NCI-H1092 (cell line): Measurements from ENCODE around the gene TMEM108.
A peak's percentile ranks its signal among the peaks of the same experiment; 100 is the strongest.

Experiments
- DNase-seq: peaks from one replicate; lab custom pipeline; 2025; lab: John Stamatoyannopoulos, UW

TMEM108 gene

DNA sequence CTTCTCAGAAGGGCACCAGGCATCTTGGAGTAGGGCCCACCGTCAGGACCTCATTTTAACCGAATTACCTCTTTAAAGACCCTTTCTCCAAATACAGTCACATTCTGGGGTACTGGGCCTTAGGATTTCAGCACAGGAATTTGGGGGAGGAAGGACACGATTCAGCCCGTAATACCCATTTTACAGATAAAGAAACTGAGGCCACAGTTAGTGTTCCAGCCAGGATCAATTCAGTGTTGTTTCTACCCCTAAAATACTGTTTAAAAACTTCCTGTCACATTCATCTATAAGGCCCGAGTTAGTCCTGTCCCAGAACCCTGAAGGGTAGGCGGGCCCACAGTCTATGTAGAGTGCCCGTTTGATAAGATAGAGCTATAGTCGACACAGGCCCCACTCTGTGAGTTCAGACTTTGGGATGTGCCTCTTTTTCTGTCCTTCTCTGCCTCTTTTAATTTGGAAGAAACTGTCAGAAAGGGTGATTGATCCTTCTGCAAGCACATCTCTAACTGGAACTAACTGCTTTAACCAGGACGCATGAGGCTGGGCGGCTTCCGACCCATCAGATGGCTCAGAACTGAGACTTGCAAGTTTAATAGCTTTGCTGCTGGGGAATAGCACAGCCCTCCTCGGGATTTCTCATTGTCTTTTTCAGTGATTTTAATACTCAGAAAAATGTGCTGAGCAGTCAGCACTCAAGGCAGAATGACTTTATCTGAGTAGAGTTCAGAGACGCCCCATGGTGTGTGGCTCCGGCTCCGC, 381.1 kb downstream of the TMEM108 start:
- DNase-seq = no peak

DNA sequence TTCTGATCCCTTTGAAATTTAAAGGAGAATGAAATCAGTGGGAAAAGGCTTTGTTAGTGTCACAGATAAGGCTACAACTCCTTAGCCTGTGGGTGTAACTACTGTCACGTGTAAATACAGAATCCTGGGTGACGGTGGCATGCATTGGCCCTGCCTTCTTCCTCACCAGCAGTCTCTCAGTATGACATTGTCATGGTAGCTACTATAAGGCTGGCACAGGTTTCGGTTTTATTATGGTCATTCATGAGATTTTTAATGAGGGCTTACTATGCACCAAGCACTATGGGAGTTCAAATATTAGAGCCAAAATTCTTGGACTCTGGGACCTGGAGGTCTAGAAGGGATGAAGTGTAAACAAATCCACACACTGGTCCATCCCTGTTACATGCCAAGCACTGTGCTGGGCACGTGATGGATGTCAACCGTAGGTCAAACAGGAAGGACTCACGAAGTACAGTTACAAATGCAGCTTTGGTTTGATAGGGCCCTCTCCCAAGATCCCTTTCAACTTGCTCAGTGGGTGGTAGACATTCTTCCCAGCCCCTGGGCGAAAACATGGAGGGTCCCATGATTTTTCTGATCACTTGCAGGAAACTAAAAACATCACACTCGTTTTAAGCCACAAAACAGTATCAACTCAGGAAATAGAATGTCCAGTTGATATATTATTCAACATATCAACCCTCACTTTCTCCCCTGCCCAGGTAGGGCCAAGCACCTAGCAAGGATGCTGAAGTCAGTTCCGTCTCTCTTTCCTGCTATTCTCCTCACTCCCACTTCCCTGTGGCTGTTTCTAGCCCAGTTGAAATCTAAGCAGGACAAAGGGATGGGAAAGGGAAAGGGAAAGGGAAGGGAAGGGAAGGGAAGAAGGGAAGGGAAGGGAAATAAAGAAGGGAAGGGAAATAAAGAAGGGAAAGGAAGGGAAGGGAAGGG, 387.0 kb downstream of the TMEM108 start:
- DNase-seq = no peak

DNA sequence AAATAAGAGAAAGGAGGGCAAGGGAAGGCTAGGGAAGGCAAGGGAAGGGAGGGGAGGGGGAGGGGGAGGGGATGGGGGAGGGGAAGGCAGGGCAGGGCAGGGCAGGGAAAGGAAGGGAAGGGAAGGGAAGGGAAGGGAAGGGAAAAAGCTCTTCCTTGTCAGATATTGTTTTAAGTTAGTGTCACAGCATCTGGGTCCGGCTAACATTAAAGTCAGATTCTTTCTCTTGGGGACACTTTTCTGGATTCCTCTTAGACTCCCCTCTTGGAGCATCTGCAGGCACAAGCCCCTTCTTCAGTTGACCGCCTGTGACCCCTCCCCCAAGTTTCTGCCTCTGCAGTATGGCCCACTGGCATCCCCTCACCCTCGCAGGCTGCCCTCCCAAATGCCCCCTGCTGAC, 387.7 kb downstream of the TMEM108 start:
- DNase-seq = no peak

DNA sequence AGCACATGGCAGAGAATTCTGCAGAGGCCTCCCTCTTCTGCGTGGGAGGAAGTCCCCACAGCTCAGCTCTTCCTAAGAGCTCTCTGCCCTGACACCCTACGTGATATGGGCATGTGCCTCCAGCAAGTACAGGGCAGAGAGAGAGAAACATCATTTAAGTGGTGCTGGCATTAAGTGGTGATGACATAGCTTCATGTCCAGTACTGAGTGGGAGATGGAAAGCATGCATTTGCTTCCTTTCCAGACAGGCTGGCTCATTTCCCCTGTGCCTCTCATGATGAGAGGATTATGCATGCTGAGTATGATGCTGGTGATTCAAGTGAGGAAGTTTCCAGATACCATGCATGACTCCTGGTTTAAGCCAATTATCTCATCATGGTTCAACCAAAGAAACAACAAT, 388.5 kb downstream of the TMEM108 start:
- DNase-seq = no peak

DNA sequence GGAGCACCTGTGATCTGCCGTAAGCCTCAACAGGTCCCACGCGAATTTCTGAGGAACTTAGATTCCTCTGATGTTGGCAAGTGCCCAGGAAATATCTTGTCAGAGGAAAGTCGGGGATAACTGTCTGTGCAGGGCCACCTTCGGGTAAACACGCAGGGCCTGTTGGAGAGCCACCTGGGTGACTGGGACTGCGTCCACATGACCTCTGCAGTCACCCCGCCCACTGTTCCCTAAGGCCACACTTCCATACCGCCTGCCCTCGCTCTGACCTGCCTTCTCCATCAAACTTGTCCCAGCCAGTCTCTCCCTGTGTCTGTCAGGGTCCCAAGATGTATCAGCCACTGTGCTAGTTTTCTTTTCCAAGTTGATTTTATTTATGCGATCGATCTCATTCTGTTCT, 390.4 kb downstream of the TMEM108 start:
- DNase-seq = no peak

DNA sequence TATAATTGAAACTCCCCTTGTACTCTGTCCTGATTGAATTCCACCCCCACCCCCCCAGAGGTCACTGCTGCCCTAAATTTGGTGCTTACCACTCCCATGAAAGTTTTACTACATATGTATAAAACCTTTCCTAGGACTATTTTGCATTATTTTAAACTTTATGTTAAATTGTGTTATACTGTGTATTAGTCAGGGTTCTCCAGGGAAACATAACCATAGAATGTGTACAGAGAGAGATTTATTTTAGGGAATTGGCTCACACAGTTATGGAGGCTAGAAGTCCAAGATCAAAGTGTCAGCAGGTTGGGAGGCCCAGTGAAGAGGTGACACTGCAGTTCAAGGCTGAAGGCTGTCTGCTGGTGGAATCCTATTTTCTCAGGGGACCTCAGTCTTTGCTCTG, 390.9 kb downstream of the TMEM108 start:
- DNase-seq = no peak

DNA sequence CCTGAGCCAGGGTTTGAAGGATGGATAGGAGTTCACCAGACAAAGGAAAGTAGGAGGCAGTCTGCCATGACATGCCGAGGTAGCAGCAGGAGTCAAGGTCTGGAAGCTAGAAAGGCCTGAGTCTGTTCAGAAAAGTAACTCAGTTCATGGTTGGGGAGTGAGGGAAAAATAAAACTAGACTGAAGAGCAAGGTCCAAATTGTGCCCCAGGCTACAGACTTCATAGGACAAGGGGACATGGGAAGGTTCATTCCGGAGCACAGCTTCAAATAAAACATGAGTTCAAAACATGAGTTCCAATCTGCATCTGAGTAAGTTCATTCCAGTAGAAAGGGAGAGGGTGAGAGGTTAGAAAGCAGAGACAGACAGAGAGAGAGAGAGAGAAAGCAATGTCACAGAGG, 401.4 kb downstream of the TMEM108 start:
- no peak for DNase-seq

DNA sequence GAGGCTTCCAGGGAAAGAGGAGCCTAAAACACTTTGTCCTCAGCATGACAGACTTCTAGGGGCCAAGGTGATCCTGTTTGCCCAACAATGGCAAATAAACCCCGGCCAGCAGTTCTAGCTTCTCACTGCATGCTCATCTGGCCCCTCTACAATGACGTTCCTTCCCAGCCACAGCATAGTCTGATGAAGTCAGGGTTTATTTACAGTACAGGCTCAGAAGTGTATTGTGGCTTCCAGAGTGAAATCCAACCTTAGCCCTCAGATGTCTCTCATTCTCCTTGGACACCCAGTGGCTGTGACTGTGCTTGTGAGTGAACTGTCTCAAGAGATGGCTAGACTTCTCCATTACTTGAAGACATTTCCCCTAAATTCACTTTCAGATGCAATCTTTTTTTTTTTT, 402.5 kb downstream of the TMEM108 start:
- DNase-seq = no peak

DNA sequence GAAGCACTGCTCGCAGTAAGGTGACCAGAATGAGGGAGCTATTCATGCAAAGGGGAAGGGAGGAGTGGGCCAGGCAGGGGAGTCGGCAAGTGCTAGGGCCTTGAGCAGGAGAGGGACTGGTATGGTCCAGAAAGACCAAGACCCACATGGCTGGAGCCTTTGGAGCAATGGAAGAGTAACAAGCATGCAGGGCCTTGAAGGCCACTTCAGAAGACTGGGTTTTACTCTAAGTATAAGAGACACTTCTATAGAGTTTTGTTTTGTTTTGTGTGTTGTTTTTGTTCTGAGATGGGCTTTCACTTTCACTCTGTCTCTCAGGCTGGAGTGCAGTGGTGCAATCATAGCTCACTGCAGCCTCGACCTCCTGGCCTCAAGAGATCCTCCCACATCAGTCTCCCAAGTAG, 403.7 kb downstream of the TMEM108 start:
- no peak for DNase-seq

DNA sequence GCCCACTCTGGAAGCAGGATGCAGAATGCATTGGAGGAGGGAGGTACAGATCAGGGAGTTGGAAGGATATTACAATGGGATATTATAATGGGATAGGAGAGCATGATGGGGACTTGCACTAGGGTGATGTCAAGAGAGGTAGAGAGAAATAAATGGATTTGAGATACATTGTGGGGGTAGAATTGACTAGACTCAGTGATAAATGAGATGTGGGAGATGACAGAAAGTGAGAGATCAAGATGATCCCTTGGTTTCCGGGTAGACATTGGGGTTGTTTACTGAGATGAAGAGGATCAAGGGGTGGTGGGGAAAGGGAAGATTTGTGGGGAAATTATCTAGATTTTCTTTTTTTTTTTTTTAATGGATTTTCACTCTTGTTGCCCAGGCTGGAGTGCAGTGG, 404.3 kb downstream of the TMEM108 start:
- no peak for DNase-seq

DNA sequence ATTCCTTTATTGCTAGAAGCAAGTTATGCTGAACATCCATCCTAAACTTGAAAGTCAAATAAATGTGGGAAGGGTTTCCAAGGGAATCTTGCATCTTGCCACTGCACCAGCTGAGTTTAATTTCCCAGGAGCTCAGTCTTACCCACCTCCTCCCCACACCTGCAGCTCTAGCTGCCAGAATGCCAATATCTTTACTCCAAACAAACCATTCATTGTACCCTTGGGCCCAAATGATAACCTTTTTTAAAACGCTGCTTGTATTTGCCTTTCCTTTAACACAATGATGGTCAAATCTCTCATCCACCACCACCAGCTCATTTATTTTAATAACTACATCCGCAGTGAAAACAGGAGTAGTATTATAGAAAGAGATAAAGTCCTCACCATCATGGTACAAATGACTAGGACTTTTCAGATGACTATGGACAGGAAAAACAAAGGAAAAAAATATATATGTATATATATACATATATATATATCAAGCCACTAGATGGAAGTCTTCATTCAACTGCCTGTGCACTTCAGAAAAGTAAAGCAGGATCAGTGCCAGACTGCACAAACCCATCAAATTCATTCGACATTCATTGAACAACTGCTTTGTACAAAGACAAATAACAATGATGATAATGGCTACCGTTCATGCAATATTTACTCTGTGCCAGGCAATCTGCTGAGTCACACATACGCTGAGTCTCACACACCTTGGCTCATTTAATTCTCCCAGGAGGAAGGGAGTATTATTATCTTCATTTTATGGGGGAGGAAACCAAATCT, 405.6 kb downstream of the TMEM108 start:
- DNase-seq = peak; percentile 47

DNA sequence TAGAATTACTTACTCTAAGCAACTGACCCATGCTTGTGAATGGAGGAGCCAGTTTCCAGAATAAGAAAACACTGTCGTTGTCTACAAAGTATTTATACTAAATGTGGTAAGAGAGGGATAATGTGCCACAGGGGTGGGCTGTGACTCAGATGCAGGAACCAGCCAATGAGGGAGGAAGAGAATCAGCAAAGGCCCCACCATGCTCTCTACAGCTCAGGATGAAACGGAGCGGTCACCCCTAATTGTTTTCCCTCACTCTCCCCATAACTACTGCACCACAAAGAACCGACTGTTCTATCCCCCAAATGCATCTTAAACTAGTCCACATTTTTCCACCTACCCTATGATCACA, 406.2 kb downstream of the TMEM108 start:
- no peak for DNase-seq

DNA sequence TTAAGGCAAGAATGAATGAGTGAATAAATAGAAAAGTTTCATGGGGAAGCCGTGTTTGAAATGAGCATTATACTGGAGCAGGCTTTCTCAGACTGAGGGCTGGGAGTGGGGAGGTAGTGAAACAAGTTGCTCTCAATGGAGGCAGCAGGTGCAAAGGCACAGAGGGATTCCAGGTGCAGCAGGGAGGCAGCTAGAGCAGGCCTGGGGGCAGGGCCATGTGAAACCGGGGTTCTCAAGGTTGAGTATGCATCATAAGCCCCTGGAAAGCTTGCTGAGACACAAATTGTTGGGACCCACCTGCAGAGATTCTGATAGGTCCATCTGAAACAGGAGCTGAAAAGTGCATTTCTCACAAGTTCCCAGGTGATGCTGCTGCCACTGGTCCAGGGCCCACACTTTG, 406.9 kb downstream of the TMEM108 start:
- DNase-seq = no peak
